OCI-M1 (cell line): ENCODE measurements around the gene PTPRN2.

Experiments
- DNase-seq: peaks from one replicate; lab custom pipeline; 2025; lab: John Stamatoyannopoulos, UW

The PTPRN2 gene

DNA sequence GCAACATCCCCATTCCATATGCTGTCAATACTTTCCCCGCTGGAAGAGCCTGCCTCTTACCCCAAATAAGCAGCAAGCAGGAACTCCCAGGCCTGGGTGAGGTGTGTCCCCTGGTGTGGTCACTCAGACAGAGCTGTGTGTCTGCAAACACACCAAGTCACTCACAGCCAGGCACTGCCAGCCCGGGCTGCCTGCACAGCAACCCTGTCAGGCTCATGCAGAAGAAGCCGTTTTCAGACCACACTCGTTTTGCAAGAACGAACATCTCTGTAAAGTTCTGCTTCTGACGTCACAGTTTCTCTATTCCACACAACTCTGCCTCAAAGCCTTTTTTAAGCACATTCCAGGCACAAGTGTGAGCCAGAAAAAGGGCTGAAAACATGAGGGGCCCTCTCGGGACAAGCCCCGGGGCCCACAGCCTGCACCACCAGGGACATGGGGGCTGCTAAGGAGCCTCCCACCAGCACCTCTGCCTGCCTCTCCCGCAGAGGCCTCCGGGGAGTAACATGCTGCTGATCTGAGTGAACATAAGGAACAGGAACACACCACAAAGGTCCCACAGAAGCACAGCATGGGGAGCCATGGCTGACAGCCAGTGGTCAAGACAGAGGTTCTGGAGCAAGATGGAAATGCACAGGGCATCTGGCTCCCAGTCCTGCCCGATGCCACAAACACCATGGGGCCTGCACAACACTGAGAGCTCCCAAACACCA lies 11.4 kb downstream of the PTPRN2 start:
- DNase-seq, result no peak

DNA sequence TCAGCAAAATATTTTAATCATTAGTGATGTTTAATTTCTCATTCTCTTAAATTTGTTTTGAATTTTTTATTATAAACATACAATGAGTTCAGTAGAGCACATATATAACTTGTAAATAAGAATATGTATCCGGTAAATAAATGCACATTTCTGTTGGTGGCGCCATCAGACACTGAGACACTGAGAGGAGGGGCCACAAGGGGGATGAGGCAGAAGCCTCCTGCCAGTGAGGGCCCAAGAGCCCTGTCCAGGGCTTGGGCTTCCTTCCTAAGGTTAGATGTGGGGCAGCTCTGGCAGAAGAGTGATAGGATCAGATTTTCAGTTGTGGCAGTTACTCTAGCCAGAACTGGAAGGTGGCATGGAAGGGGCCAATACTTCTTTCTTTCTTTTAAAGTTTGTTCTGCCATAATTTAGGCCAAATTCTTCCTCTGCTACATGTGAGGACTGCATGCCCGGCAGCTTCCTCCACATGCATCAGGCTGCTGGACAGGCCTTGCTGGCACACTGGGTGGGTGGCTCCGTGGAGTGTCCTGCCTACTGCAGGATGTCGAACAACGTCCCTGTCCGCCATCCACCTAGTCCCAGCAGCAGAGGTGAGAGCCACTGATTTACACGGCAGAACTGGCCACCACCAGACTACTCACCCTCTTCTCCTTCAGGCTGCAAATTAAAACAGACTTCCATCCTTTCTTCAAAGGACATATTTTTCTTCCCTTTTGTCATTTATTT lies 13.2 kb downstream of the PTPRN2 start:
- DNase-seq, result no peak

DNA sequence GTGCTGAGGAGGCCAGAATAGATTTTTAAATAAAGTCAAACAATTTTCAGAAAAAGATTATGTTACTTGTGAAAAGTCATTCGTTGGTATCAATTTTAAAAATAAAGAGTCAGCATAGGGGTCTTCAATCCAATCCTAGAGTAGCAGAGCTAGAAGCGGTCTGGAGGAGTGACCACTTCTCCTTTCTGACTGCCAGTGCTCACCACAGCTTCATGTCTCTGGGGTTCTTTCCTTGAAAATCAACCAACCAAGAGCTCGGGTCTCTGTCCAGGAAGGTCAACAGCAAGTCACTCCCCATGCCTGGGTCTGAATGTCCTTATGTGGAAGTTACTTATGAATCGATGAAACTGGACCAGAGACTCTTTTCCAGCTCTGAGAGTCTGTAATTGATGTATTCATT lies 14.3 kb downstream of the PTPRN2 start:
- peak; percentile 77 for DNase-seq

DNA sequence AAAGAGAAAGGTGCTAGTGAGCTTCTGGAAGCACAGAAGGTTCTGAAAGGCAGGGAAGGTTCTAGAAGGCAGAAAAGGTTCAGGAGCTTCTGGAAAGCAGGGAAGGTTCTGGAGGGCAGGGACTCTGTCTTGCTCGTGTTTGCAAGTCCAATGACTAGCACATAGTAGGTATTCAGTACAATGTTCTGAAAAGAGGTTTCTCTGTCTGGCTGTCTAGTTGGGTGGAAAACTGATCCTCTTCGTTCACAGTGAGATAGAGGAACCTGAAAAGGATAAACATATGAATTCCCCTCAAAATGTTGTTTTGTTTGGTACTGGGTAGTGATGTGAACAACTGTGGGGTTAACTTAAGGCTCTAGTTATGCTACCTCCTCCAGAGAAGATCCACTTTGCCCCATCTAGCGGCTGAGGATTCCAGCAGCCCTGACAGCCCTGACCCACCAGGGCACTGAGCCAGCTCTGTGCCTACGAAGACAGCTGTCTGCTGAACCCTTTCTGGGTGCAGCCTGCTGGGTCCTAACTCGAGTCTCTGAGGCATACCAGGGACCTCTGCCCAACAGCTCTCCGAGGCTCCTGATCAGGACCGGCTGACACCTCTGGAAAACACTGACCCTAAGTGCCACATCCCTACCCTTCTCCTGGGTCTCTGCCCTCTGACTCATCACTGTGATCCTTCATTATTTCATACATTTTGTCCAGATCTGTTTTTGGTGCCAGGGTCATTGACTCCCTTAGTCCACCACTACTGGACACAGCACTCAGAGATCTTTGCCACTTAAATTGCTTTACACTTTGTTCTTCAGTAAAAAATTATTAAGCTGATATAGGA lies 15.4 kb downstream of the PTPRN2 start:
- peak; percentile 46 for DNase-seq

DNA sequence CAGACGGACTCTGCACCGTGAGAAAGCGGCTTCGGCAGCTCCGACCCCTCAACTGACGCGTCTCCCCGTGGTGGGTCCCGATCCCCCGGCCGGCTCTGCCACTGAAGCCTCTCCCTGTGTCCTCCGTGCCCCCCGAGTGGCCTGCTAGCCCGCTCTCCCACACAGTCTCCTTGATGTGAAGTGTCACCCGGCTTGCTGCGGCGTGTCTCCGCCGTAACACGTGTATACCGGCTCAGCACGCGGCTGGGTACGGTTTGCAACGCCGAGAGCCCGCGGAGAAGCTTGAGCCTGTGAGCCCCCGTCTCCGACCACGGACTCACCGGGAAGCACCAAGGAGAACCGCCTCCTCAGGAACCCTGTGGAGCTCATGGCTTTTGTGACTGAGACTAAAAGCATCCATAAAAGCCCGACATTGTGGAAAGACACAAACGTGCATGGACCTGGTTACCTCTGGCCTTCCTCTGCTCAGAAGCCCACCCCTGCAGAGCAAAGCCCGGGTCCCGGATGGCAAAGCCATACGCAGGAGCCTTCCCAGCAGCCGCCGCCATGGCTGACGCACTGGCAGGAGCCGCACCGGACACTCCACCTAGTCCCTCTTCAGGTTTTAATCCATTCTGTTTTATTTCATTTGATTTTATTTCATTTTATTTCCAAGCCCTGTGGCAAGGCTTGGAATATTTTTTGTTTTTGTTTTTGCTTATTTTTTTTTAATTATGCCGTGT lies 17.0 kb downstream of the PTPRN2 start:
- DNase-seq, result no peak

DNA sequence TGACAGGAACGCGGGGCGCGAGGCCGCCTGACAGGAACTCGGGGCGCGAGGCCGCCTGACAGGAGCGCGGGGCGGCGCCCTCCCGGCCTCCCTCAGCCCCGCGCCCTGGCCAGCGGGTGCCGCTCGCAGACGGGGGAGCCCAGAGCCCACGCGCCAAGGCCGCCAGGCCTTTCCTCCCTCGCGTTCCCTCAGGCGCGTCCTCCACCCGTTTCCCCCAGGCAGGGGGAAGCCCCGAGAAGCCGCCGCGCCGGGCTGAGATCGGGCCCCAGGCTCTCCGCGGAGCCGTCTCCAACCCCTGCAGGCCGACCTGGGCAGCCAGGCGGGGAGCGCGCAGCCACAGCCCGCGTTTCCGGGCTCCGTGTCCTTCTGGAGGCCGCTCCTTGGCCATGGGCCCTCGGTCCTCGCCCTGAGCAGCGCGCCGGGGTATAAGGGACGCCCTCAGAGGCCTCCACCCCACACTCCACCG lies 17.7 kb downstream of the PTPRN2 start:
- no peak for DNase-seq

DNA sequence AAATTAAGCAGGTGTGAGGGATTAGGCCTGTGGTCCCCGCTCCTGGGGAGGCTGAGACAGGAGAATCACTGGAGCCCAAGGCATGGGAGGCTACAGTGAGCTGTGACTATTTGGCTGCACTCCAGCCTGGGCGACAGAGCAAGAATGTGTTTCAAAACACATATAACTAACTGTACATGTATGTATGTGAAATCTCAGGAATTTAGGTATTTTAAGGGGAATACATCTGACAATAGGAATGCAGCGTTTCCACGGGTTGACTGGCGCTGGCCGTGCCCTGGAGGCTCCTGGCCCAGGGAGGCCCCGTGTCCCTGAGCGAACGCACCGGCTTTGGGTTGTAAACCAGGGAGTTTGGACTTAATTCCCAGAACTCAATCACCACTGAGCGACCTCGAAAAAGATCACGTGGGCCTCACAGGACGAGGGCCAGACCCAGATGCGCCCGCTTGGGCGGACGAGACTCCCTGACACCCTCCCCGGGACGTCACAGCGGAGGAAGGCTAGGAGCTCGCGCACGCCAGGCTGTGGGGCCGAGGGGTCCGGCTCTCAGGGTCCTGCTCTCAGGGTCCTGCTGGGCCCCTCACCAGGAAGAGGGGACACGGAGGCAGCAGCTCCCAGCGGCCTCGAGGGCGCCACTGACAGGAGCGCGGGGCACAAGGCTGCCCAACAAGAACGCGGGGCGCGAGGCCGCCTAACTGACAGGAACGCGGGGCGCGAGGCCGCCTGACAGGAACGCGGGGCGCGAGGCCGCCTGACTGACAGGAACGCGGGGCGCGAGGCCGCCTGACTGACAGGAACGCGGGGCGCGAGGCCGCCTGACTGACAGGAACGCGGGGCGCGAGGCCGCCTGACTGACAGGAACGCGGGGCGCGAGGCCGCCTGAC lies 18.4 kb downstream of the PTPRN2 start:
- DNase-seq, result no peak

DNA sequence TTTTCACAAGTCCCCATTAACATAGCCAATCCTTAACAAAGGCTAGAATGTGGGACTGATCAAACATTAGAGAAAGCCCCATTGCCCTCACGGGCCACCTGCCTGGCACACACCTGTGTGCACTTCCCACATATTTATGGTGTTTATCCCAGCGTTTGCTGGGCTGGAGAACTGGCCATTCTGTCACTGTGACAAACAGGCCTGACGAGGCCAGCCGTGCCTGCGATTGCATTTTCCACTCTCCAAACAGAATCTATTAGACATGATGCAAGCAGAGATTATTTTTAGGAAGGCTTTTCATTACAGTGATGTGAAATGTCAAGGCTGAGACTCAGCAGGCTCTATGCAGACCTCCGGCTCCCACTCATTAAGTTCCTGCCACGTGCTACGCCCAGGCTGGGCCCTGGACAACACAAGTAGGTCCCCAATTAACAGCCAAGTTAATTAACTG lies 20.4 kb downstream of the PTPRN2 start:
- DNase-seq, result no peak

DNA sequence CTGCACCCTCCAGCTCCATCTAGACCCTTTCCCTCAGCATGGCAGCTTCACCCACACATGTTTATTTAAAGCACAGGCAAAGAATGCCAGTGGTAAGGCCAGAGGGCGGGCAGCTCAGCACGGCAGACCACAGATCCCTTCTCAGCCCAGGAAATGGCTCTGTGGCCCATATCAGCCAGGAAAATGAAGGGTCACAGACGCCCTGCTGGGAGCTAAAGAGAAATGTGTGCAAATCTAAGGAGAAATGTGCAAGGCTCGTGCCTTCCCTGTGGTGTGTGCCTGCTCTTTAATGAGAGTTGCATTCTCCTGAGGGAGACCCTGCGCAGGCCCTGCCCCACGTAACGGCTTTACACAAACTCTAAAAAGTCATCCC lies 23.0 kb downstream of the PTPRN2 start:
- DNase-seq, result no peak

DNA sequence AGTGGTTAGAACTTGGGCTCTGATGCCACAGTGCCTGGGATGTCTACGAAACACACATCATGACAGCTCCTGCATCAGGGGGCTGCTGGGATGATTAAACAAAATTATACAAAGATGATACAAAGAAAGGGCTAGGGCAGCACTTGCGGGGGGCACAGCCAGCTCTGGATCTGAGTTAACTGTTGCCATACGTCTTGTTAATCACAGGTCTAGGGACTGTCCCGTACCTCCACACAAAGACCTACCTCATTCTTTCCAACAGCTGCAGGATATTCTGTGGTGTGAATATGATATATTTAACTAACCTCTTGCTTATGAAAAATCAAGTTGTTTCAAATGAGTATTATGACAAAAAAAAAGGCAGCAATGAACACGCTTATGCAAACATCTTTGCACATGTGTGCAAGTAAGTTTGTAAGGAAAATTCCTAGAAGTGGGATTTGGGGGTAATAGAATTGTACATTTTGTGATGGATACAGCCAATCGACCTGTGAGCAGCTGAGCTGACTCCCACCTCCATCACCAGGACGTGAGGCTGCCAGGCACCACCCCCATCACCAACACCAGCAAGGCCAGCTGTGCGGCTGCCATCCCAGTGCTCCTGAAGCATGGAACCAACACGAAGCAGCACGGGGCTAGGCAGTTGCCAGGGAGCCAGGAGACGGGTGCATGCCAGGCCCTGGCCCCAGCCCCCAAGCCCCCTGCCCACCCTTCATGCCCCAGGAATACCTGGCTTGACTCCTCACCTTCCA lies 23.5 kb downstream of the PTPRN2 start:
- DNase-seq, result no peak

DNA sequence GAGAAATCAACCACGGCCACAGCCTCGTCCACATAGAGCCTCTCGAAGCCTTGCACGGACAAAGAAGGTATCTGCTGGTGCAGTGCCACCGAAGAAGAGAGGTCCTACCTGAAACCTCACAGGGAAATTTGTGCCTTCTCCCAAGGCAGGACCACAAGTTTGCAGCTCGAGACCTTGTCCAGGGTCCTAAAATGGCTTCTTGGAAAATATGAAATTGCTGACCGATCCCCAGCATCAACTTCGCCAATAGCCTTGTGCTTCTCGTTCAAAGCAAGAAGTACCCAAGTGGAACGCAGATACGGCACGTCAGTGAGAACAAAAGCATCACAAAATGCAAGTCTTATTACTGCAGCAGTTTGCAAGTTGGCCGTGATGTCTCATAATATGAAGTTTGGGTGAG lies 24.6 kb downstream of the PTPRN2 start:
- DNase-seq, result no peak

DNA sequence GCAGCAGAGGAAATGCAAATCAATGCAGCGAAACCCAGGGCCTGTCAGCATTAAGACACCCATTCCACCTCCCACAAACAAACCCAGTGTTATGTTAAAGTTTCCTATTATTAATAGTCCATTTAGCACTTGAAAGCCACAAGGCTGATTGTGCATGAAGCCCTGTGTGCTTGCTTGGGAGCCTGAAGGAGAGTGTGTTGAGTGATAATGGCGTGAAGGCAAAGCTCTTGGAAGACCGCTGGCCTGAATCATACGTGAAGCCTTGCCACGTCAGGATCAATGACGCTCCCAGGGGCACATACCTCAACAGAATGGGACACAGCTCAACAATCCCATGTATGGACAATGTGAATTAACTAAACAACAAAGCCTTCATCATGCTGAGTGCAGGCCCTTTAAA lies 25.1 kb downstream of the PTPRN2 start:
- no peak for DNase-seq

DNA sequence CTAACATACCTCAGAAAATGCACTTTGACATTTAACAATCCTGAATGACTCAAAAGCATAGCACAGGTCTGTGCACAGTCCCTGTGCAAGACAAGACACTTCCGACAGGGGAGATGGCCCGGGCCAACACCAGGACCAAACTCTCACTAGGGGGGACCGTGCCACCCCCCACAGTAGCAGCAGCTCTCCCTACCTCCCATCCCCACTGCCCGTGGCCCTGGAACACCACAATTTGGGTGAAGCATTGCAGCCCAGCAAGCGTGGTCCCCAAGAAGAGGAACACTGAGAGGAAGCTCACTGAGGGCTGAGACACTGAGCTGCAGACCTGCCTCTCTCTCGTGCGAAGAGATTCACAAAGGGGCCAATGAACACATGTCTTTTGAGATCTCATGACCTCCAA lies 26.0 kb downstream of the PTPRN2 start:
- DNase-seq, result no peak

DNA sequence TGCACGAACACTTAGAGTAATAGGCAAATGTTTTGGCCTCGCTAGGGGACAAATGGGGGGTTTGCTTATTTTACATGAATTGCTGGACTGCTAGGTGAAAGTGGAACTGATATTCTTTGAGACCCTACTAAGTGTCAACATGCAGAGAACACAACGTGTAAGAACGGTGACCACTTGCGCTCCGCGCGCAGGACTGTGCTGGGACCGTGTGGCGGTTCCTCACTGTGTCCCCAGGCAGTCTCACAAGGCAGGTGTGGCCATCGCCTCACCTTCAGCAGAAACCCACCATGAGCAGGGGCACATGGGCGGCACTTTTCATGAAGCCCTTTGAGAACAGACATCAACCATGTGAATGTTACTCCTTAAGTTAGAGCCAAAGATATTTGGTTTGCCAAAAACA lies 27.2 kb downstream of the PTPRN2 start:
- no peak for DNase-seq

DNA sequence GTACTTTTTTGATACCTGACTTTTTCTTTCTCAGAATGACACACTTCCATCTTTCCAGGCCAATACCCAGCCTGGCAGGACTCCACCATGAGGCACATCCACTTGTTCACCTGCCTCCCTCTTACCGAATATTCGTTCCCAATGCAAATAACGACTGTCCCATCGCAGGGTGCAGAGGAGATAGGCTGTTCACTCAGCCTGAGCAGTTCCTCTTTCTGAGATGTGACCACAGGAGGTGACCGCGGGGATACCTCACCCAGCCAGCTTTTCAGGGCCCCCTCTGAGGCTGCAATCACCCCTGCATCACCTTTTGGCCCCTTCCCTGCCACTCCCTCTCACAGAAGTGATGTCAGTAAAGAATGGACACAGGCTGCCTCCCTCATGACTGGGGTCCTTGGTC lies 28.3 kb downstream of the PTPRN2 start:
- peak; percentile 12 for DNase-seq

DNA sequence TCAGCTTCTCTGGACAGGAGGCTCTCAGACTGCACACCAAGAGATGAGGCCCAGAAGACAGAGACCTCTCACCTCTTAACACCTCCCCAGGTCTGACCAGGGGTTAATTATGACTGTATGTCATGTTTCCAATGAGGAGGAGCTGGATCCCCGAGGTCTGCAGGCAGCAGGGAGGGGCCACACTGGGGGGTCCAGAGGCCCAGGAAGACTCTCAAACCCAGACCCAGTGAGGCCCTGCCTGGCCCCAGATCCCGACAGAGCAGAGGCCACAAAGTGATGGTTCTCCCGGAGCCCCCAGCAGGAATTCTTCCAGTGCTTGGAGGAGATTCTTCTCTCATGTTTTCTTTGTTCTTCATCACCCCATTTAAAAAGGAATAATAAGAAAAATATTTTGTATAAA lies 28.8 kb downstream of the PTPRN2 start:
- no peak for DNase-seq

DNA sequence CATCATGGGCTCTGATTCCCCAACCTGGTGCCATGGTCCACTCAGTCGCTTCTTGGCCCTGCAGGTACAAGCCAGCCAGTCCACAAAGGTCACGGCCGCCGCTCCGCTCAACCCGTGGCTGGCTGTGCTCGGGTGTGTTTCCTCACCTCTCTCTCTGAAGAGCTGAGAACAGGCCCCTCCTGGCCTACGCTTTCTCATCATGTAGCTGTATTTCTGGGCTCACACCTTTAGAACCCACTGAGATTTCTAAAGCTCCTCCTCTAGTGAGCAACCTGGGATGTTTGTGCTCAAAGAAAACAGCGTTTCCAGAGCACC lies 30.2 kb downstream of the PTPRN2 start:
- DNase-seq, result no peak

DNA sequence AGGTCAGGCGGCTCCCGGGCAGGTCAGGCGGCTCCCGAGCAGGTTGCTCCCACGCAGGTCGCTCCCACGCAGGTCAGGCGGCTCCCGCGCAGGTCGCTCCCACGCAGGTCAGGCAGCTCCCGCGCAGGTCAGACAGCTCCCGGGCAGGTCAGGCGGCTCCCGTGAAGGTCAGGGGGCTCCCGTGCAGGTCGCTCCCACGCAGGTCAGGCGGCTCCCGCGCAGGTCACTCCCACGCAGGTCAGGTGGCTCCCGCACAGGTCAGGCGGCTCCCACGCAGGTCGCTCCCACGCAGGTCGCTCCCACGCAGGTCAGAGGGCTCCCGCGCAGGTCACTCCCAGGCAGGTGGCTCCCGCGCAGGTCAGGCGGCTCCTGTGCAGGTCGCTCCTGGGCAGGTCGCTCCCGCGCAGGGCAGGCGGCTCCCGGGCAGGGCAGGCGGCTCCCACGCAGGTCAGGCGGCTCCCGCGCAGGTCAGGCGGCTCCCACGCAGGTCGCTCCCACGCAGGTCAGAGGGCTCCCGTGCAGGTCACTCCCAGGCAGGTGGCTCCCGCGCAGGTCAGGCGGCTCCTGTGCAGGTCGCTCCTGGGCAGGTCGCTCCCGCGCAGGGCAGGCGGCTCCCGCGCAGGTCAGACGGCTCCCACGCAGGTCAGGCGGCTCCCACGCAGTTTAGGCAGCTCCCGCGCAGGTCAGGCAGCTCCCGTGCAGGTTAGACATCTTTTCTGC lies 30.7 kb downstream of the PTPRN2 start:
- no peak for DNase-seq

DNA sequence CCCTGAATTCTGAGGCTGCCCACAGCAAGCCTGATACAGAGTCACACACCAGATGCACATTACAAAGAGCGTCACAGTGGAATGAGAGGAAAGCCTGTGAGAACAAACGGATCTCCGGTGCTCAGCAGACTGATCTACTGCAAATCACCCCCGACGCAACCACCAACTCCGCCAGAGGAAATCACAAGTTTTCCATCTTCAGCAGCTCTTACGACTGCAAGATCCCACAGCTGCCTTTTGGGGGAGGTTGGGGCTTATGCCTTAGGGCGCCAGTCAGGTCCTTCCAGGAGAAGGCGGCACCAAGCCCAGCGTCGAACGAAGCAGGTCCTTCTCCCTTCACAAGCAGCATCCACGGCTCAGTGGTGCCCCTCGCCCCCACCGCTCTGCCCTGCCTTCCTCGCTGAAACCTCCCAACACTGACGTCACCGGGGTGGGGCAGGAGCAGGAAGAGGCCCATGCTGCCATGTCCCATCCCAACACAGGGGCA lies 32.5 kb downstream of the PTPRN2 start:
- no peak for DNase-seq
